ENCODE results near the gene DPH5.
"Not testable (repeated sequence)": the region's sequence is repeated elsewhere in the genome, so short reads cannot be mapped to it uniquely, and the experiment has no call there.

DPH5 gene

GRCh38 chr1:101025657-101026429, at the start of gene DPH5:
Gene DPH5, minus strand, starts transcription at chr1:101025784. Its CDS starts 341 bp downstream, at chr1:101025443.
- peak; percentile 56 for DNase-seq (ENCODE audit: low read depth)

GRCh38 chr1:101073836-101074235, 48.3 kb upstream of the DPH5 start:
- DNase-seq (ENCODE audit: low read depth), result no peak

- no peak for DNase-seq (ENCODE audit: low read depth)
These were observed 45.9 kb upstream of the DPH5 start for GRCh38 chr1:101071470-101071891.

- DNase-seq (ENCODE audit: low read depth), result no peak
These were observed 43.6 kb upstream of the DPH5 start for GRCh38 chr1:101069158-101069557.

- not testable (repeated sequence) for DNase-seq (ENCODE audit: low read depth)
These were observed 41.4 kb upstream of the DPH5 start for GRCh38 chr1:101066937-101067335.

- DNase-seq (ENCODE audit: low read depth), result no peak
These were observed 40.8 kb upstream of the DPH5 start for GRCh38 chr1:101066260-101066936.

- DNase-seq (ENCODE audit: low read depth), result no peak
These were observed 40.0 kb upstream of the DPH5 start for GRCh38 chr1:101065575-101065974.

- no peak for DNase-seq (ENCODE audit: low read depth)
These were observed 39.1 kb upstream of the DPH5 start for GRCh38 chr1:101064697-101065096.

- no peak for DNase-seq (ENCODE audit: low read depth)
These were observed 35.4 kb upstream of the DPH5 start for GRCh38 chr1:101060992-101061391.

GRCh38 chr1:101059945-101060542, 34.5 kb upstream of the DPH5 start:
- no peak for DNase-seq (ENCODE audit: low read depth)

- DNase-seq (ENCODE audit: low read depth), result no peak
These were observed 30.0 kb upstream of the DPH5 start for GRCh38 chr1:101055623-101056022.

GRCh38 chr1:101051688-101052638, 26.4 kb upstream of the DPH5 start:
- DNase-seq (ENCODE audit: low read depth), result no peak

GRCh38 chr1:101050869-101051268, 25.3 kb upstream of the DPH5 start:
- DNase-seq (ENCODE audit: low read depth), result no peak

- no peak for DNase-seq (ENCODE audit: low read depth)
These were observed 19.2 kb upstream of the DPH5 start for GRCh38 chr1:101044749-101045148.

- DNase-seq (ENCODE audit: low read depth), result no peak
These were observed 18.7 kb upstream of the DPH5 start for GRCh38 chr1:101044259-101044658.

GRCh38 chr1:101043776-101044175, 18.2 kb upstream of the DPH5 start:
- DNase-seq (ENCODE audit: low read depth), result peak; percentile 23

GRCh38 chr1:101041300-101041699, 15.7 kb upstream of the DPH5 start:
- DNase-seq (ENCODE audit: low read depth), result no peak

GRCh38 chr1:101040666-101041065, 15.1 kb upstream of the DPH5 start:
- DNase-seq (ENCODE audit: low read depth), result no peak

GRCh38 chr1:101039245-101039644, 13.7 kb upstream of the DPH5 start:
- no peak for DNase-seq (ENCODE audit: low read depth)

GRCh38 chr1:101037316-101037715, 11.7 kb upstream of the DPH5 start:
- no peak for DNase-seq (ENCODE audit: low read depth)

- no peak for DNase-seq (ENCODE audit: low read depth)
These were observed 7.4 kb upstream of the DPH5 start for GRCh38 chr1:101033017-101033416.

- DNase-seq (ENCODE audit: low read depth), result not testable (repeated sequence)
These were observed 6.5 kb upstream of the DPH5 start for GRCh38 chr1:101032129-101032528.
